ENCODE measurements around the gene DOCK6.

DNA sequence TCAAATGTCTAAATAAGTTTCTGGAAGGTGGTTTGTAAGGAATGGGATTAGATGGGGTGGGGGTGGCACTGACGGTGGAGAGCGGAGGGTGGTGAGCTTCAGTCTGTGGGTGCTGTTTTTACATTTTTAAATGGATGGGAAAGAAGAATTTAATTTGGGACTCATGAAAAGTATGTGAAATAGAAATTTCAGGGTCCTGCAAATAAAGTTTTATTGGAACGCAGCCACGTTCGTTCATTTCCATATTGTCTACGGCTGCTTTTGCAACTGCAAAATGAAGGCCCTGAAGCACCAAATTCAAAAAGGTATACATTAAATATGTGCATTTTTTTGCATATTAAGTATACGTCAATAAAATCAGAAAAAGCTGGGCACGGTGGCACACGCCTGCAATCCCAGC is 74.9 kb downstream of the DOCK6 start:
- TF ChIP-seq GATA2 (IDR thresholded peaks at IDR 0.05; ENCODE audit: low read depth, low read length) (no peak), GATA3 (IDR thresholded peaks at IDR 0.05; ENCODE audit: low read depth, low read length) (no peak)
